Measurements from ENCODE around the gene RGS3.

Gene RGS3

DNA sequence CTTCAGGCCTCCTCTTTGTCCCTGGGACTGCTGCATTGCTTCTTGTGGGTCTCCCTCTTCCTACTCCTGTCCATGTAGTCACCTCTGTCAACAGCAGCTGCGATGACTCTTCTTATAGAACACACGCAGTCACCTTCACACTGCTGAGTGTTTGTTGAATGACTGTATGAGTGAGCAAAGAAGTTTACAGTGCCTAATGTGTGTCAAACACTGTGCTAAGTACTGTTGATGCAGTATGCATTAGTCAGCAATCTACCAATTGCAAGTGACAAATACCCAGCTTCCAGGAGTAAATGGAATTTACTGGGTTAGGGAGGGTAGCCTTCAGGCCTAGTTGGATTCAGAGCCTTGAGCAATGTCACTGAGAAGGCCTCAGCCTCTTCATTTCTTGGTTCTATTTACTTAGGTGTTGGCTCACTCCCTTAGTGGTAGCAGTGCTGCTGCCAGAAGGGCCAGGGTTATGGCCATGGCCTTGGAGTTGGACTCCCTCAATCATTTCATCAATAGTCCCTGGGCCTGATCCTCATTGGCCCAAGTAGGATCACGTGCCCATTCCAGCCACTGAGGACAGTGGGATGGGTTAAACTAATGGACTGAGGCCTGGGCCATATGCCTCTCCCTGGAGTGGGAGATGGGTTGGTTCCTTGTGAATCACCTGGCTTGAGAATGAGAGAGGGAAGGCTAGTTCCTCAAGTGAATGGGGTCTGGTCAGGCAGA lies 93.5 kb downstream of the RGS3 start:
- H4K20me1 ChIP-seq (ENCODE audit: insufficient read depth, low read length), result no peaks in the 10 kb centered on the region
- no peaks in the 10 kb centered on the region for H3K36me3 ChIP-seq (replicated peaks; ENCODE audit: insufficient read depth, low read length)
- H3K79me2 ChIP-seq (ENCODE audit: low read length), result no peaks in the 10 kb centered on the region
- no peak overlapping the region for H3K4me3 ChIP-seq (ENCODE audit: low read length)
- no peak overlapping the region for H2AFZ ChIP-seq (ENCODE audit: low read length)
- H3F3A ChIP-seq (ENCODE audit: insufficient read depth, low read length), result no peaks in the 10 kb centered on the region
- no peak for DNase-seq
- no peak overlapping the region for H3K27ac ChIP-seq (ENCODE audit: low read length)
- no peaks in the 10 kb centered on the region for H3K9me2 ChIP-seq (replicated peaks; ENCODE audit: insufficient read depth, low read length)
- no peaks in the 10 kb centered on the region for H3K4me1 ChIP-seq (ENCODE audit: low read length)
- TF ChIP-seq EZH2phosphoT487 (IDR thresholded peaks at IDR 0.05; ENCODE audit: low read length), result no peak
- H3K9ac ChIP-seq (ENCODE audit: low read length), result no peak overlapping the region
- H3K27me3 ChIP-seq (replicated peaks; ENCODE audit: insufficient read depth, low read length), result no peaks in the 10 kb centered on the region
- no peaks in the 10 kb centered on the region for H3K9me3 ChIP-seq (replicated peaks; ENCODE audit: insufficient read depth, low read length)
- no peak overlapping the region for H3K4me2 ChIP-seq (ENCODE audit: low read depth, low read length)

DNA sequence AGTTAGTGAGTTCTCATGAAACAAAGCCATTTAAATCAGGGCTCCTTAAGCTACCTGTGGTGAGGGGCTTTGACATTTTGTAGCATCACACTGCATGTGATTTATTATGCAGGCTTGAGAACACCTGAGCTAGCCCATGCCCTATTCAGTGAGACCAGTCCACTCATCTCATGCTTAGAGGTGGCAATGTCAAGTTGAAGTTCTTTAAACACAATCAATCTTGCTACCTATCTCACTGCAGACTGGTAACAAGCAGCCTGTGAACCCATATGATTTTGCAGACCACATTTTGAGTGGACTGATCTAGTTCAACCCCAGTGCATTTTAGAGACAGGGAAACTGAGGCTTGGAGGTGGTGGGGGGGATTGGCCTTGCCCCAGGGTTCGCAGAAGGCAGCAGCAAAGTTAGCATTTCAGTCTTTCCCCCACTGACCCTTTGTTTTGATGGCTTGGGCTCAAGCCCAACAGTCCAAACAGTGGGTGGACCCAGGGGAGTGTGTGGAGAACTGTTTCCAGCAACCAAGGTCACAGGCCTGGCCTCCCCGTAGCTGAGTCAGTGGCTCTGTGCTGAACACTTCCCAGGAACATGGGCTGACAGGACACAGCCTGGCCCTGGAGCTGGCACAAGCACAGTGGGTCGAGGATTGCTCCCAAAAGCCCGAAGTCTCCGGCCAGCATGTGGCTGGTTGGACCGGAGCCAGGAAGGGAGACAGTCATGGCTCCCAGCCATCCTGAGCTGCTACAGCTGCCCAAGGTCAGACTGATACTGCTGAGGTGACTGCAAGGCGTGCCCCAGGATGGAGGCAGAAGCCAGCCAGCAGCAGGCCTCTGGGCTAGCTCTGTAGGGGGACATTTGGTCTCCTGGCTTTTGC lies 95.3 kb downstream of the RGS3 start:
- no peaks in the 10 kb centered on the region for H3K4me1 ChIP-seq (ENCODE audit: low read length)
- no peaks in the 10 kb centered on the region for H3K27me3 ChIP-seq (replicated peaks; ENCODE audit: insufficient read depth, low read length)
- H4K20me1 ChIP-seq (ENCODE audit: insufficient read depth, low read length), result no peaks in the 10 kb centered on the region
- H3K4me3 ChIP-seq (ENCODE audit: low read length), result no peak overlapping the region
- H3K27ac ChIP-seq (ENCODE audit: low read length), result no peak overlapping the region
- no peaks in the 10 kb centered on the region for H3F3A ChIP-seq (ENCODE audit: insufficient read depth, low read length)
- no peak overlapping the region for H2AFZ ChIP-seq (ENCODE audit: low read length)
- H3K9me3 ChIP-seq (replicated peaks; ENCODE audit: insufficient read depth, low read length), result no peaks in the 10 kb centered on the region
- no peaks in the 10 kb centered on the region for H3K36me3 ChIP-seq (replicated peaks; ENCODE audit: insufficient read depth, low read length)
- no peaks in the 10 kb centered on the region for H3K9me2 ChIP-seq (replicated peaks; ENCODE audit: insufficient read depth, low read length)
- no peak for DNase-seq
- no peak overlapping the region for H3K9ac ChIP-seq (ENCODE audit: low read length)
- no peak overlapping the region for H3K4me2 ChIP-seq (ENCODE audit: low read depth, low read length)
- TF ChIP-seq, protein P1, sequence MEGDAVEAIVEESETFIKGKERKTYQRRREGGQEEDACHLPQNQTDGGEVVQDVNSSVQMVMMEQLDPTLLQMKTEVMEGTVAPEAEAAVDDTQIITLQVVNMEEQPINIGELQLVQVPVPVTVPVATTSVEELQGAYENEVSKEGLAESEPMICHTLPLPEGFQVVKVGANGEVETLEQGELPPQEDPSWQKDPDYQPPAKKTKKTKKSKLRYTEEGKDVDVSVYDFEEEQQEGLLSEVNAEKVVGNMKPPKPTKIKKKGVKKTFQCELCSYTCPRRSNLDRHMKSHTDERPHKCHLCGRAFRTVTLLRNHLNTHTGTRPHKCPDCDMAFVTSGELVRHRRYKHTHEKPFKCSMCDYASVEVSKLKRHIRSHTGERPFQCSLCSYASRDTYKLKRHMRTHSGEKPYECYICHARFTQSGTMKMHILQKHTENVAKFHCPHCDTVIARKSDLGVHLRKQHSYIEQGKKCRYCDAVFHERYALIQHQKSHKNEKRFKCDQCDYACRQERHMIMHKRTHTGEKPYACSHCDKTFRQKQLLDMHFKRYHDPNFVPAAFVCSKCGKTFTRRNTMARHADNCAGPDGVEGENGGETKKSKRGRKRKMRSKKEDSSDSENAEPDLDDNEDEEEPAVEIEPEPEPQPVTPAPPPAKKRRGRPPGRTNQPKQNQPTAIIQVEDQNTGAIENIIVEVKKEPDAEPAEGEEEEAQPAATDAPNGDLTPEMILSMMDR (IDR thresholded peaks at IDR 0.05; ENCODE audit: low read length), result no peak
- TF ChIP-seq EZH2phosphoT487 (IDR thresholded peaks at IDR 0.05; ENCODE audit: low read length) (no peak), EZH2 (optimal IDR thresholded peaks at IDR 0.05; ENCODE audit: low read depth, low read length) (no peak)
- H3K79me2 ChIP-seq (ENCODE audit: low read length), result no peaks in the 10 kb centered on the region

DNA sequence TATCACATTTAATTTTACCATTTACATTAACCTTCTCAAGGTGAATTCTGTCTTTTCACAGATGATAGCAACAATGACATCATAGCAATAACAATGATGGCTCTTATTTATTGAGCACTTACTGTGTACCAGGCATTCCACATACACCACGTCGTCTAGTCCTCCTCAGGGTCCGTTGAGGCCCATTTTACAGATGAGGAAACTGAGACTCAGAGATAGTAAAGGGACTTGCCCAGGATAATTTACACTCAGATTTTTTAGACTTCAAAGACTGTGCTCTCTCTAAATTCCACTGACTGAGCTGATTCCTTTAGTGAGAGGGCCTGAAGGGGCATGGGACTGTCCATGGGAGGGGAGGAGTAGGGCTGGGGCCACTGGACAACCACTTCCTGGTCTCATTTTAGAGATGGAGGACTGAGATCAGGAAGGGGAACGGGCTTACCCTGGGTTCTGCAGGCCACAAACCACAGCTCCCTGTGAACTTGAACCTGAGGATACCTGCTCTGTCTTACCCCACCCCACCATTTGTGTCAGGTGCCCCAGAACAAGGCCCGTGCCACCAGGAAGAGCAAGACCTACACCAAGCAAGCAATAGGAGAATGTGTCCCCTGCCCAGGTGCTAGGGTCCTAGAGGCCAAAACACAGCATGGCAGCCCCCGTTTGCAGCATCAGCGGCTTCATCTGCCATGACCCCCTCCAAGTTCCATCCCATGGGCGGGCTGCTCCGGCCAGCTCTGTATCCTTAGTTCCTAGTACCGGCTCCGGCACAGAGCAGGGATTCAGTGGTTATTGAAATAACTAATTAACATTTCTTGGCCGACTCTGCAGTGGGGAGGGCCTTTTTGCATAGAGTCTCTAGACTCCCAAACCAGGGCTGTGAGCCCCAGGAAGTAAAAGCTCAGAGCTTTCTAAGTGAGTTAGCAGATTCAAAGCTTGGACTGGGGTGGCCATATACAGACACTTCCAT lies 96.6 kb downstream of the RGS3 start:
- H3K36me3 ChIP-seq (replicated peaks; ENCODE audit: insufficient read depth, low read length), result no peaks in the 10 kb centered on the region
- no peak for DNase-seq
- H2AFZ ChIP-seq (ENCODE audit: low read length), result no peak overlapping the region
- H3K4me1 ChIP-seq (ENCODE audit: low read length), result peaks cover 4% of the 10 kb centered on the region
- H3K4me3 ChIP-seq (ENCODE audit: low read length), result no peak overlapping the region
- no peaks in the 10 kb centered on the region for H3K27me3 ChIP-seq (replicated peaks; ENCODE audit: insufficient read depth, low read length)
- H3K9me2 ChIP-seq (replicated peaks; ENCODE audit: insufficient read depth, low read length), result no peaks in the 10 kb centered on the region
- no peak overlapping the region for H3K9ac ChIP-seq (ENCODE audit: low read length)
- H3K4me2 ChIP-seq (ENCODE audit: low read depth, low read length), result no peak overlapping the region
- peaks cover 5% of the 10 kb centered on the region; the same call in 1 of the 2 replicates for H3F3A ChIP-seq (ENCODE audit: insufficient read depth, low read length)
- H3K79me2 ChIP-seq (ENCODE audit: low read length), result no peaks in the 10 kb centered on the region
- no peaks in the 10 kb centered on the region for H3K9me3 ChIP-seq (replicated peaks; ENCODE audit: insufficient read depth, low read length)
- H4K20me1 ChIP-seq (ENCODE audit: insufficient read depth, low read length), result no peaks in the 10 kb centered on the region
- TF ChIP-seq, protein P1 (IDR thresholded peaks at IDR 0.05; ENCODE audit: low read length), result no peak
- TF ChIP-seq EZH2 (optimal IDR thresholded peaks at IDR 0.05; ENCODE audit: low read depth, low read length) (no peak), EZH2phosphoT487 (IDR thresholded peaks at IDR 0.05; ENCODE audit: low read length) (no peak)
- H3K27ac ChIP-seq (ENCODE audit: low read length), result no peak overlapping the region

All from MM.1S (cell line).